Mesenchymal stem cell (in vitro differentiated cells and primary cell): ENCODE results near the gene NCEH1.
A peak's percentile ranks its signal among the peaks of the same experiment; 100 is the strongest.
"Not testable (repeated sequence)": the region's sequence is repeated elsewhere in the genome, so short reads cannot be mapped to it uniquely, and the experiment has no call there.

Source experiments
- DNase-seq: peaks from one replicate; pipeline ENCODE4 v3.0.0-alpha.2; 2013
- H2AFZ ChIP-seq: one replicate; pipeline ENCODE4 v1.6.1; 2013; ENCODE audit warnings: low read depth, mild to moderate bottlenecking, control low read depth, inconsistent platforms, low read length, moderate library complexity
- H2AK5ac ChIP-seq: 2 replicates; pipeline ENCODE4 v1.6.1; 2013; ENCODE audit warnings: low read length, moderate library complexity, mild to moderate bottlenecking, inconsistent platforms; ENCODE audit not compliant: severe bottlenecking
- H2BK120ac ChIP-seq: one replicate; pipeline ENCODE4 v1.6.1; 2013; ENCODE audit warnings: low read depth, mild to moderate bottlenecking, inconsistent platforms, low read length, moderate library complexity
- H2BK12ac ChIP-seq, 2 experiments: one replicate each; pipeline ENCODE4 v1.6.1; 2013; ENCODE audit warnings: inconsistent platforms in 2 of 2, low read length in 2 of 2, mild to moderate bottlenecking in 2 of 2, moderate library complexity in 2 of 2, control low read depth in 1 of 2
- H2BK15ac ChIP-seq: one replicate; pipeline ENCODE4 v1.6.1; 2013; ENCODE audit warnings: mild to moderate bottlenecking, low read depth, inconsistent platforms; ENCODE audit not compliant: poor library complexity, severe bottlenecking
- H2BK5ac ChIP-seq: 2 replicates; pipeline ENCODE4 v1.6.1; 2013; ENCODE audit warnings: low read depth, mild to moderate bottlenecking, low read length, control low read depth, inconsistent platforms; ENCODE audit not compliant: poor library complexity, severe bottlenecking
- H3K14ac ChIP-seq, 2 experiments: one replicate each; pipeline ENCODE4 v1.6.1; 2013; ENCODE audit warnings: inconsistent platforms in 2 of 2, low read length in 2 of 2, control low read depth in 1 of 2, mild to moderate bottlenecking in 1 of 2, moderate library complexity in 1 of 2
- H3K18ac ChIP-seq, 2 experiments: one replicate each; pipeline ENCODE4 v1.6.1; 2013; ENCODE audit warnings: inconsistent platforms in 2 of 2, low read length in 2 of 2, control low read depth in 1 of 2, low read depth in 1 of 2, mild to moderate bottlenecking in 1 of 2
- H3K23ac ChIP-seq, 2 experiments: one replicate each; pipeline ENCODE4 v1.6.1; 2013; ENCODE audit warnings: inconsistent platforms in 2 of 2, low read length in 2 of 2, mild to moderate bottlenecking in 2 of 2, moderate library complexity in 2 of 2, control low read depth in 1 of 2
- H3K27ac ChIP-seq: 2 replicates; pipeline ENCODE4 v1.5.1; 2013; ENCODE audit warnings: mild to moderate bottlenecking, moderate library complexity, low read length, control low read depth, inconsistent platforms; ENCODE audit not compliant: poor library complexity, severe bottlenecking
- H3K27me3 ChIP-seq, 2 experiments: 2 replicates each; pipeline versions ENCODE4 v1.6.1 to v1.7.0; 2013; ENCODE audit warnings: low read length in 2 of 2, mild to moderate bottlenecking in 2 of 2, moderate library complexity in 2 of 2, control low read depth in 1 of 2, inconsistent platforms in 1 of 2; ENCODE audit not compliant: control insufficient read depth in 1 of 2, insufficient read depth in 1 of 2
- H3K36me3 ChIP-seq, 2 experiments: 2 replicates each; pipeline versions ENCODE4 v1.6.1 to v1.7.0; 2013; ENCODE audit warnings: low read length in 2 of 2, control low read depth in 1 of 2, inconsistent platforms in 1 of 2, low read depth in 1 of 2, mild to moderate bottlenecking in 1 of 2; ENCODE audit not compliant: insufficient read depth in 2 of 2, control insufficient read depth in 1 of 2
- H3K4ac ChIP-seq, 2 experiments: one replicate each; pipeline ENCODE4 v1.6.1; 2013; ENCODE audit warnings: inconsistent platforms in 2 of 2, low read length in 2 of 2, mild to moderate bottlenecking in 2 of 2, moderate library complexity in 2 of 2, control low read depth in 1 of 2, low read depth in 1 of 2
- H3K4me1 ChIP-seq: 2 replicates; pipeline ENCODE4 v1.6.1; 2013; ENCODE audit warnings: low read depth, low read length, control low read depth; ENCODE audit not compliant: control insufficient read depth, insufficient read depth
- H3K4me2 ChIP-seq: 2 replicates; pipeline ENCODE4 v1.6.1; 2013; ENCODE audit warnings: low read length, mild to moderate bottlenecking, inconsistent platforms; ENCODE audit not compliant: poor library complexity, severe bottlenecking
- H3K4me3 ChIP-seq, 2 experiments: 2 replicates each; pipeline versions ENCODE4 v1.5.1 to v1.7.0; 2013; ENCODE audit warnings: low read length in 2 of 2, mild to moderate bottlenecking in 2 of 2, control low read depth in 1 of 2, low read depth in 1 of 2; ENCODE audit not compliant: insufficient read depth in 1 of 2
- H3K79me1 ChIP-seq: replicated peaks from 2 replicates; pipeline ENCODE4 v1.6.1; 2013; ENCODE audit warnings: mild to moderate bottlenecking, control low read depth, low read length, inconsistent platforms; ENCODE audit not compliant: poor library complexity, severe bottlenecking
- H3K9ac ChIP-seq: 2 replicates; pipeline ENCODE4 v1.7.0; 2013; ENCODE audit warnings: mild to moderate bottlenecking, low read length, moderate library complexity
- H3K9me3 ChIP-seq: 2 replicates; pipeline ENCODE4 v1.7.0; 2013; ENCODE audit warnings: mild to moderate bottlenecking, low read length; ENCODE audit not compliant: control insufficient read depth
- H4K8ac ChIP-seq: one replicate; pipeline ENCODE4 v1.6.1; 2013; ENCODE audit warnings: inconsistent platforms, mild to moderate bottlenecking, low read length, moderate library complexity
- H4K91ac ChIP-seq: one replicate; pipeline ENCODE4 v1.6.1; 2013; ENCODE audit warnings: mild to moderate bottlenecking, low read length, inconsistent platforms
- WGBS: methylation state at CpG from one replicate; pipeline ENCODE4 v1.1.7; 2013; ENCODE audit warnings: mixed read lengths; 5-methylcytosine and 5-hydroxymethylcytosine counted together

NCEH1 gene

GRCh38 chr3:172704001-172704400 lies 6.9 kb downstream of the NCEH1 start:
- no peak overlapping the region for H3K4me2 ChIP-seq
- no peak overlapping the region for H2AFZ ChIP-seq
- H2BK12ac ChIP-seq, result no peak overlapping the region
- H3K18ac ChIP-seq, result no peak overlapping the region
- H3K14ac ChIP-seq, result no peak overlapping the region
- H2BK5ac ChIP-seq, result no peak overlapping the region
- H3K27ac ChIP-seq, result no peak overlapping the region
- no peak overlapping the region for H3K4ac ChIP-seq
- H3K4me1 ChIP-seq, result peaks cover 3% of the 10 kb centered on the region
- no peak overlapping the region for H2BK120ac ChIP-seq
- no peak overlapping the region for H3K4me3 ChIP-seq
- H4K8ac ChIP-seq, result no peak overlapping the region
- 83% methylated on average over 1 of the region's 1 CpG for WGBS
- H3K23ac ChIP-seq, result peak overlapping the region in 1 of 2 experiments; percentile 27
- H4K91ac ChIP-seq, result no peak overlapping the region
- H3K79me1 ChIP-seq, result peaks cover 26% of the 10 kb centered on the region
- H2AK5ac ChIP-seq, result no peak overlapping the region
- H3K27me3 ChIP-seq, result no peaks in the 10 kb centered on the region
- H2BK15ac ChIP-seq, result no peak overlapping the region
- H3K36me3 ChIP-seq, result peaks cover 0 to 4% of the 10 kb centered on the region in 2 experiments
- no peak overlapping the region for H3K9ac ChIP-seq
- H3K9me3 ChIP-seq, result no peaks in the 10 kb centered on the region
- no peak for DNase-seq

- not testable (repeated sequence) for H3K4me1 ChIP-seq, H3K9ac ChIP-seq, H2BK12ac ChIP-seq, H2AK5ac ChIP-seq, H3K36me3 ChIP-seq, H3K4ac ChIP-seq, H3K4me2 ChIP-seq, DNase-seq, H3K9me3 ChIP-seq, H3K14ac ChIP-seq, H4K91ac ChIP-seq, H2BK5ac ChIP-seq, H2BK15ac ChIP-seq, H3K27me3 ChIP-seq, H2BK120ac ChIP-seq, H2AFZ ChIP-seq, H3K4me3 ChIP-seq, H3K23ac ChIP-seq, H3K27ac ChIP-seq, H3K18ac ChIP-seq, H4K8ac ChIP-seq
- H3K79me1 ChIP-seq, result peaks cover 24% of the 10 kb centered on the region
- WGBS, result 100% methylated on average over 2 of the region's 3 CpGs
Observed at GRCh38 chr3:172702731-172703130, 8.1 kb downstream of the NCEH1 start.

- Histone ChIP-seq H3K9me3 (no peaks in the 10 kb centered on the region), H3K36me3 (peaks cover 0 to 4% of the 10 kb centered on the region in 2 experiments), H4K91ac (no peak overlapping the region), H2AK5ac (no peak overlapping the region), H2BK120ac (no peak overlapping the region), H2BK12ac (no peak overlapping the region), H3K4me3 (no peak overlapping the region), H3K4me2 (no peak overlapping the region), H2BK5ac (no peak overlapping the region), H3K18ac (no peak overlapping the region), H3K4ac (no peak overlapping the region), H3K23ac (no peak overlapping the region), H3K79me1 (peaks cover 26% of the 10 kb centered on the region), H3K27me3 (no peaks in the 10 kb centered on the region), H3K27ac (no peak overlapping the region), H3K9ac (no peak overlapping the region), H3K14ac (no peak overlapping the region), H3K4me1 (no peaks in the 10 kb centered on the region), H4K8ac (no peak overlapping the region), H2BK15ac (no peak overlapping the region), H2AFZ (no peak overlapping the region)
- no peak for DNase-seq
- WGBS, result 97% methylated on average over 2 of the region's 3 CpGs
Observed at GRCh38 chr3:172702256-172702655, 8.6 kb downstream of the NCEH1 start.

- Histone ChIP-seq H3K4me2 (no peak overlapping the region), H3K27me3 (no peaks in the 10 kb centered on the region), H4K91ac (no peak overlapping the region), H3K9ac (no peak overlapping the region), H3K23ac (no peak overlapping the region), H3K36me3 (peaks cover 0 to 4% of the 10 kb centered on the region in 2 experiments), H3K27ac (no peak overlapping the region), H2BK120ac (no peak overlapping the region), H2AFZ (no peak overlapping the region), H3K4me3 (no peak overlapping the region), H3K79me1 (peaks cover 28% of the 10 kb centered on the region), H2BK12ac (no peak overlapping the region), H4K8ac (no peak overlapping the region), H3K14ac (no peak overlapping the region), H3K9me3 (no peaks in the 10 kb centered on the region), H2AK5ac (no peak overlapping the region), H2BK5ac (no peak overlapping the region), H3K18ac (no peak overlapping the region), H3K4ac (no peak overlapping the region), H3K4me1 (no peaks in the 10 kb centered on the region), H2BK15ac (no peak overlapping the region)
- WGBS, result over 99% methylated on average over 3 of the region's 3 CpGs
- DNase-seq, result no peak
Observed at GRCh38 chr3:172701751-172702150, 9.1 kb downstream of the NCEH1 start.
